ENCODE results near the gene DBT. TPM values are rescaled to one million over a fixed set of nuclear protein-coding genes. Genes with fewer than 3 reads are reported as not detected.

DBT gene
- polyA plus RNA-seq, 1 donor (not counting 4 experiments of a cell fraction or from before 2014, with no cell fraction given), result 16.3 TPM

GRCh38 chr1:100232156-100232555, 17.5 kb downstream of the DBT start:
- no peaks in the 10 kb centered on the region for H3K9me3 ChIP-seq (ENCODE audit: control insufficient read depth, low read depth, low read length)
- no peak overlapping the region for H2AFZ ChIP-seq (ENCODE audit: control insufficient read depth, low read length)
- no peaks in the 10 kb centered on the region for H3K79me2 ChIP-seq (ENCODE audit: control insufficient read depth, insufficient read depth, low read length)
- H3K4me3 ChIP-seq (ENCODE audit: control insufficient read depth in 2 of 3, extremely low read depth in 1 of 3, insufficient read depth in 2 of 3, low read depth in 1 of 3, low read length in 3 of 3), result no peak overlapping the region
- H3K4me1 ChIP-seq (ENCODE audit: control insufficient read depth, extremely low read depth, insufficient read depth, low read length), result peaks cover 13% of the 10 kb centered on the region
- no peak for FAIRE-seq
- H3K27me3 ChIP-seq (ENCODE audit: control insufficient read depth, extremely low read depth, insufficient read depth, low read length), result no peaks in the 10 kb centered on the region
- no peaks in the 10 kb centered on the region for H3K9me1 ChIP-seq (ENCODE audit: control insufficient read depth, extremely low read depth, insufficient read depth, low read length)
- H3K9ac ChIP-seq (ENCODE audit: control insufficient read depth, extremely low read depth, insufficient read depth, low read length), result no peak overlapping the region
- DNase-seq (ENCODE audit: low read depth, low spot score), result no peak
- H3K4me2 ChIP-seq (ENCODE audit: control insufficient read depth, extremely low read depth, insufficient read depth, low read depth, low read length), result no peak overlapping the region
- dilution Hi-C loops (cut with MboI; ENCODE audit: extremely low pct_ligation_motif_present, low sequenced_read_pairs), result no loop called here
- peaks cover 0 to 11% of the 10 kb centered on the region in 2 experiments for H3K36me3 ChIP-seq (ENCODE audit: control insufficient read depth in 2 of 2, extremely low read depth in 1 of 2, insufficient read depth in 2 of 2, low read length in 2 of 2)
- TF ChIP-seq, protein P1, sequence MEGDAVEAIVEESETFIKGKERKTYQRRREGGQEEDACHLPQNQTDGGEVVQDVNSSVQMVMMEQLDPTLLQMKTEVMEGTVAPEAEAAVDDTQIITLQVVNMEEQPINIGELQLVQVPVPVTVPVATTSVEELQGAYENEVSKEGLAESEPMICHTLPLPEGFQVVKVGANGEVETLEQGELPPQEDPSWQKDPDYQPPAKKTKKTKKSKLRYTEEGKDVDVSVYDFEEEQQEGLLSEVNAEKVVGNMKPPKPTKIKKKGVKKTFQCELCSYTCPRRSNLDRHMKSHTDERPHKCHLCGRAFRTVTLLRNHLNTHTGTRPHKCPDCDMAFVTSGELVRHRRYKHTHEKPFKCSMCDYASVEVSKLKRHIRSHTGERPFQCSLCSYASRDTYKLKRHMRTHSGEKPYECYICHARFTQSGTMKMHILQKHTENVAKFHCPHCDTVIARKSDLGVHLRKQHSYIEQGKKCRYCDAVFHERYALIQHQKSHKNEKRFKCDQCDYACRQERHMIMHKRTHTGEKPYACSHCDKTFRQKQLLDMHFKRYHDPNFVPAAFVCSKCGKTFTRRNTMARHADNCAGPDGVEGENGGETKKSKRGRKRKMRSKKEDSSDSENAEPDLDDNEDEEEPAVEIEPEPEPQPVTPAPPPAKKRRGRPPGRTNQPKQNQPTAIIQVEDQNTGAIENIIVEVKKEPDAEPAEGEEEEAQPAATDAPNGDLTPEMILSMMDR (optimal IDR thresholded peaks at IDR 0.05 in 1 of 3, IDR thresholded peaks at IDR 0.05 in 1 of 3, conservative IDR thresholded peaks at IDR 0.05 in 1 of 3; ENCODE audit: extremely low read depth in 1 of 3, insufficient read depth in 2 of 3, low read length in 3 of 3), result no peak
- no peak for TF ChIP-seq EZH2 (IDR thresholded peaks at IDR 0.05; ENCODE audit: low read length)
- no peaks in the 10 kb centered on the region for H4K20me1 ChIP-seq (ENCODE audit: control insufficient read depth, extremely low read depth, insufficient read depth, low read length)
- H3K27ac ChIP-seq (ENCODE audit: control insufficient read depth, insufficient read depth, low read length), result no peak overlapping the region

DNA sequence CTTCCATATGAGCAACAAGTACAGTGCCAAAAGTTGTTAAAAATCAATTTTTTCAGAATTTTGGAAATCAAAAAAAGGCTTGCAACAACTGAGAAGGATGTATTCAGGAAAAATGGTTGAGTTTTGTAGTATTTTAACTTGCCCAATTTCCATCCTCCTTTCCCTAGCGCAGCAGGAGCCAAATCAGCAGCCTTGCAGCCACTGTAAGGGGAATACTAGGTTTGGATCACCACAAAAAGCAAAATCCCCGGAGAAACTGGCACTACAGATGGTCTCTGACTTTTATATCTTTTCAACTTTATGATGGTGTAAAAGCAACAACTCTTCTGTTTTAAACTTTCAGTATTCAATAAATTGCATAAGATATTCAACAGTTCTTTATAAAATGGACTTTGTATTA, 17.9 kb downstream of the DBT start:
- Histone ChIP-seq H2AFZ (ENCODE audit: control insufficient read depth, low read length) (no peak overlapping the region), H3K9ac (ENCODE audit: control insufficient read depth, extremely low read depth, insufficient read depth, low read length) (no peak overlapping the region), H3K27ac (ENCODE audit: control insufficient read depth, insufficient read depth, low read length) (no peak overlapping the region), H3K36me3 (ENCODE audit: control insufficient read depth in 2 of 2, extremely low read depth in 1 of 2, insufficient read depth in 2 of 2, low read length in 2 of 2) (peaks cover 0 to 11% of the 10 kb centered on the region in 2 experiments), H3K27me3 (ENCODE audit: control insufficient read depth, extremely low read depth, insufficient read depth, low read length) (no peaks in the 10 kb centered on the region), H3K4me2 (ENCODE audit: control insufficient read depth, extremely low read depth, insufficient read depth, low read depth, low read length) (no peak overlapping the region), H3K9me1 (ENCODE audit: control insufficient read depth, extremely low read depth, insufficient read depth, low read length) (no peaks in the 10 kb centered on the region), H3K9me3 (ENCODE audit: control insufficient read depth, low read depth, low read length) (no peaks in the 10 kb centered on the region), H4K20me1 (ENCODE audit: control insufficient read depth, extremely low read depth, insufficient read depth, low read length) (no peaks in the 10 kb centered on the region), H3K79me2 (ENCODE audit: control insufficient read depth, insufficient read depth, low read length) (no peaks in the 10 kb centered on the region), H3K4me3 (ENCODE audit: control insufficient read depth in 2 of 3, extremely low read depth in 1 of 3, insufficient read depth in 2 of 3, low read depth in 1 of 3, low read length in 3 of 3) (no peak overlapping the region), H3K4me1 (ENCODE audit: control insufficient read depth, extremely low read depth, insufficient read depth, low read length) (peaks cover 13% of the 10 kb centered on the region)
- FAIRE-seq, result no peak
- dilution Hi-C loops (cut with MboI; ENCODE audit: extremely low pct_ligation_motif_present, low sequenced_read_pairs), result no loop called here
- no peak for DNase-seq (ENCODE audit: low read depth, low spot score)
- TF ChIP-seq, protein P1 (optimal IDR thresholded peaks at IDR 0.05 in 1 of 3, IDR thresholded peaks at IDR 0.05 in 1 of 3, conservative IDR thresholded peaks at IDR 0.05 in 1 of 3; ENCODE audit: extremely low read depth in 1 of 3, insufficient read depth in 2 of 3, low read length in 3 of 3), result no peak
- TF ChIP-seq EZH2 (IDR thresholded peaks at IDR 0.05; ENCODE audit: low read length), result no peak

Data from keratinocyte (primary cell).